A549 treated with dexamethasone at 1 μM for 4 hours (cell line): ENCODE data around the gene FTO. TPM values are rescaled to one million over a fixed set of nuclear protein-coding genes. Genes with fewer than 3 reads are reported as not detected.

ENCODE experiments used
- total RNA-seq: library from RNA; stranded (reverse); fragments of 200-300 nt; extraction: Qiagen RNA extraction; gene quantifications from 5 replicates; pipeline ENCODE4 v1.2.3, GENCODE V29; 2022

The FTO gene
- total RNA-seq = 28.1 to 38.1 TPM (median 35.9 TPM) in 5 replicates

DNA sequence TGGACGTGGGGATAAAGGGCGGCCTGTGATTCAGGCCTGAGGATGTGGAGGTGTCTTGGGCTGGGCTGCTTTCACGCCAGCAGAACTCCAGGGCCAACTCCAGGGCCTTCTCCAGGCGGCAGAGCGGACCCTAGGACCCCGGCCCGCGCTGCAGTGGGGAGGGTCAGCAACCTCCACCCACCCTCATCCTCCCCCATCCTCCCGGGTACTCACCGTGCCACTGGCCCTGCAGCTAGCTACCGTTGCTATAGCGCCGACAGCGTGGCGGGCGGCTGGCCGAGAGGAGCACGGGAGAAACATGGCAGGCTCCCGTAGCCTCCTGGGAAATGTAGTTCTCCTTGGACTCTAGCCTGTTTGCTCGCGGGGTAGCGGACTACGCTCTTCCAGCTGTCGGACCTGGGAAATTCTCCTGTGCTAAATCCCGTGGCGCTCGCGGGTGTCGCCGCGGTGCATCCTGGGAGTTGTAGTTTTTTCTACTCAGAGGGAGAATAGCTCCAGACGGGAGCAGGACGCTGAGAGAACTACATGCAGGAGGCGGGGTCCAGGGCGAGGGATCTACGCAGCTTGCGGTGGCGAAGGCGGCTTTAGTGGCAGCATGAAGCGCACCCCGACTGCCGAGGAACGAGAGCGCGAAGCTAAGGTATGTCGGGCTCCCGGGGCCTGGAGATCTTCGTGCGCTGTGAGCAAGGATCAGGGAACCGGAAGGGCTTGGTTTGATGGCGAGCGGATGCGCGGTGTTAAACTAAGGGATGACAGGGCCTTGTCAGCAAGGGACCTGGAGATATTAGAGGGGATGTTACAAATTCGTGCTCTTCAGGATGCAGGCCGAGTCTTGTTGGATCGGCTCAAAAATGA, at the start of gene FTO, which contains the start of gene RPGRIP1L:
Gene FTO (plus strand): TSS at position 567 of the 855 bp plus-strand sequence.
Gene RPGRIP1L (minus strand): TSS at position 270 of the 855 bp plus-strand sequence. CDS start 3,136 bp downstream, outside the sequence.

Other genes with a start within 250 kb of the FTO start
- 24.5 to 31.5 TPM (median 29.4 TPM) in 5 replicates for gene AKTIP, start 200.9 kb upstream of the FTO start, total RNA-seq
- 9.8 to 12.6 TPM (median 10.8 TPM) in 5 replicates for gene RPGRIP1L, start 297 bp upstream of the FTO start, total RNA-seq